T-helper 2 cell treated with Interferon-gamma antibody and Interleukin-4, amounts not matched to agents 5 μg/mL and 100 μg/mL, for 36 hours (primary cell): ENCODE measurements around the gene UBE2G2.

Experiments
- DNase-seq: peaks from one replicate; pipeline ENCODE4 v3.0.0; 2021; ENCODE audit warnings: low spot score
- H3K27ac Mint-ChIP-seq: one replicate; pipeline ENCODE4 v1.8.0; 2021; ENCODE audit warnings: mild to moderate bottlenecking, mixed read lengths
- H3K27me3 Mint-ChIP-seq: one replicate; pipeline ENCODE4 v1.8.0; 2021; ENCODE audit warnings: low read depth, mixed read lengths
- H3K36me3 Mint-ChIP-seq: one replicate; pipeline ENCODE4 v1.8.0; 2021; ENCODE audit warnings: low read depth, mixed read lengths
- H3K4me1 Mint-ChIP-seq: one replicate; pipeline ENCODE4 v1.8.0; 2021; ENCODE audit warnings: low read depth, mixed read lengths
- H3K4me3 Mint-ChIP-seq: one replicate; pipeline ENCODE4 v1.8.0; 2022; ENCODE audit warnings: mild to moderate bottlenecking, moderate library complexity, mixed read lengths
- H3K9me3 Mint-ChIP-seq: one replicate; pipeline ENCODE4 v1.8.0; 2021; ENCODE audit warnings: mixed read lengths

UBE2G2 gene

GRCh38 chr21:44829507-44830092 lies 28.0 kb upstream of the UBE2G2 start:
- no peak for DNase-seq
- Mint-ChIP-seq H3K27ac (no peak overlapping the region), H3K9me3 (peaks cover 27% of the 10 kb centered on the region), H3K4me3 (no peak overlapping the region), H3K27me3 (peaks cover 21% of the 10 kb centered on the region), H3K4me1 (peaks cover 8% of the 10 kb centered on the region), H3K36me3 (peaks cover 3% of the 10 kb centered on the region)

DNA sequence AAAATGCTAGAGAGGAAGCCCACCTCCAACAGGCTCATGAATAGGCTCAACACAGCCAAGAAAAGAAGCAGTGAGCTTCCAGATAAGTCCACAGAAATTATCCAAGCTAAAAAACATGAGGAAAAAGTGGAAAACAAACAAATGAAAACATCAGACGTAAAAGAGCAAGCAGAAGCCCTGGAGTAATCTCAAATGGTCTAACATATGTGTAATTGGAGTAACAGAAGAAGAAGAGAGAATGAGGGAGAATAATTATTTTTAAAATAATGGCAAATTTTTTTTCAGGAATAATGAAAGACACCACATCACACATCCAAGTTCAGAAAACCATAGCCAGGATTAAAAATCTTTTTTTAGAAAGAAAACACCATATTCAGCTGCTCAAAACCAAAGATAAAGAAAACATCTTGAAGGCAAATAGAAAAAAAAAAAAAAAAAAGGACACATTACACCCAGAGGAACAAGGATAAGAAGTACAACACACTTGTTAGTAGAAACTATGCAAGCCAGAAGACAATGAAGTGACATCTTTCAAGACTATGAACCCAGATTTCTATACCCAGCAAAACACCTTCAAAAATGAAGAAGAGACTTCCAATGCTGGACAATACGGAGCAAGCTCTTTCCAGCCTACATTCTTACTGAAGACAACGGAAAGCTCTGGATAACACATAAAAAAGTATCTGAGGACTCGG lies 26.9 kb upstream of the UBE2G2 start:
- peaks cover 31% of the 10 kb centered on the region for H3K9me3 Mint-ChIP-seq
- H3K4me1 Mint-ChIP-seq, result peaks cover 8% of the 10 kb centered on the region
- H3K27ac Mint-ChIP-seq, result no peak overlapping the region
- H3K4me3 Mint-ChIP-seq, result no peak overlapping the region
- peaks cover 4% of the 10 kb centered on the region for H3K36me3 Mint-ChIP-seq
- no peak for DNase-seq
- H3K27me3 Mint-ChIP-seq, result peaks cover 21% of the 10 kb centered on the region

GRCh38 chr21:44823179-44823660 lies 21.6 kb upstream of the UBE2G2 start:
- Mint-ChIP-seq H3K9me3 (peaks cover 50% of the 10 kb centered on the region), H3K36me3 (peaks cover 2% of the 10 kb centered on the region), H3K27ac (no peak overlapping the region), H3K27me3 (peaks cover 13% of the 10 kb centered on the region), H3K4me1 (no peaks in the 10 kb centered on the region), H3K4me3 (no peak overlapping the region)
- DNase-seq, result no peak

DNA sequence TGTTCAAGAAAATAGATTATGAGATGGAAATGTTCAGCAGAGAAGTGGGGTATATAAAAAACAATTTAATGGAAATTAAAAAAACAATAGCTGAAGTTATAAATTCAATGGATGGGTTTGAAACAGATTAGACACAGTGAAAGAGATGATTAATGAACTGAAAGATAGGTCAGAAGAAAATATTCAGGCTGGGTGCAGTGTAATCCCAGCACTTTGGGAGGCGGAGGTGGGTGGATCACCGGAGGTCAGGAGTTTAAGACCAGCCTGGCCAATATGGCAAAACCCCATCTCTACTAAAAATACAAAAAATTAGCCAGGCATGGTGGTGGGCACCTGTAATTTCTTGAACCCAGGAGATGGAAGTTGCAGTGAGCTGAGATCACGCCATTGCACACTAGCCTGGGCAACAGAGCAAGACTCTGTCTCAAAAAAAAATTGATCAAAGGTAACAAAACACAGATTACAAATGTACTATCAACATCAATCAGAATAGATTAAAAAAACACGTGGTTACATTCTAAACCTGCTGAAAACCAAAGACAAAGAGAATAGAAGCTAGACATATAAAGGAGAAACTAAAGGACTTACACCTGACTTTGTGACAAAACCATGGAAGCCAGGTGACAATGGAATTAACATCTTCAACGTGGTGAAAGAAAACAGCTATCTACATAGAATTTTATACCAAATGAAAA lies 21.0 kb upstream of the UBE2G2 start:
- Mint-ChIP-seq H3K36me3 (peaks cover 2% of the 10 kb centered on the region), H3K4me1 (no peaks in the 10 kb centered on the region), H3K4me3 (no peak overlapping the region), H3K27me3 (peaks cover 9% of the 10 kb centered on the region), H3K27ac (no peak overlapping the region), H3K9me3 (peaks cover 44% of the 10 kb centered on the region)
- DNase-seq, result no peak

- Mint-ChIP-seq H3K27ac (no peak overlapping the region), H3K9me3 (peaks cover 32% of the 10 kb centered on the region), H3K36me3 (peaks cover 3% of the 10 kb centered on the region), H3K27me3 (no peaks in the 10 kb centered on the region), H3K4me1 (peaks cover 4% of the 10 kb centered on the region), H3K4me3 (no peak overlapping the region)
- DNase-seq, result no peak
These were observed 19.2 kb upstream of the UBE2G2 start for GRCh38 chr21:44820851-44821250.

DNA sequence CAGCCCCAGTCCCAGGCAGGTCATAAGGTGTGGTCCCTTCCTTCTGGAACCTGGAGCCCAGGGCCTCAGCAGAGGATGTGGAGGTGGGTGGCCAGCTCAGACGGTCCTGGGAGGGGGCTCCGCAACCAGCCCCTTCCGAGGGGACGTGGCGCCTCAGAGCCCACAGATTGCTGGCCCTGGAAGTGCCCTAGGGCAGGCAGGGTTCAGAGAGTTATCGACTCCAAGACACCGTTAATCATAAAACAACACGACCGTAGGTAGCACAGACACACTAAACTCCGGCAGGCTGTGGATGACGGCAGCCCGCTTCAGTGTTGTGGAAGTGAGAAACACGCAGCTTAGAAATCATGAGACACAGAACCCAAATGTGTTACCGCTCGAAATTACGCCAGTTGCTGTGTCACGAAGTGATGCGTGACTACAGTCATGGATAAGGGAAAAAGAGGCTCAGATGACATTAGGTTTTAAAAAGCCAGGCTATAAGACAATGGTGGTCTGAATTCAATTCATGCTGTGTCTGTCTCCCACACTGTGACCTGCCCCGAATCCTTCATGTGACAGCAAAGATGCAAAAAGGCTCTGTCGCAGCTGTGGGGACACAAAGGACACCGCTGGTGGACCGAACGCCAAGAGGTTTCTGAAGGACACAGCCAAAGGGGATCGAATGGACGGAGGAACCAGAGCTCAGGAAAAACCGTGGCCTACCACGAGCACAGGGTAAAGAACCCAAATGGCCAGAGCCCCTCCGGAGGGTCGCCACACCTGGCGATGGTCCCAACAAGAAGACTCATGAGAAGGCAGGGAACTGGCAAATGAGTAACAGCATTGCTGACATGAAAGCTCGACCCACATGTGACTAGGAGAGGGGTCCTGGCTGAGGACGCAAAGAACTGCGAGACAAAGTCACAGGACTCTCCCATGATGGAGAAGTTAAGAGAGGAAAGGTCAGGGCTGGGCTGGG lies 17.9 kb upstream of the UBE2G2 start:
- no peak for DNase-seq
- Mint-ChIP-seq H3K4me3 (peak overlapping the region; percentile 49), H3K27me3 (no peaks in the 10 kb centered on the region), H3K36me3 (peaks cover 4% of the 10 kb centered on the region), H3K27ac (peak overlapping the region; percentile 67), H3K4me1 (peaks cover 5% of the 10 kb centered on the region), H3K9me3 (peaks cover 32% of the 10 kb centered on the region)

GRCh38 chr21:44818640-44819011 lies 17.0 kb upstream of the UBE2G2 start:
- DNase-seq, result no peak
- peaks cover 5% of the 10 kb centered on the region for H3K4me1 Mint-ChIP-seq
- H3K9me3 Mint-ChIP-seq, result peaks cover 29% of the 10 kb centered on the region
- no peaks in the 10 kb centered on the region for H3K27me3 Mint-ChIP-seq
- H3K4me3 Mint-ChIP-seq, result peak overlapping the region; percentile 49
- peak overlapping the region; percentile 67 for H3K27ac Mint-ChIP-seq
- peaks cover 2% of the 10 kb centered on the region for H3K36me3 Mint-ChIP-seq

DNA sequence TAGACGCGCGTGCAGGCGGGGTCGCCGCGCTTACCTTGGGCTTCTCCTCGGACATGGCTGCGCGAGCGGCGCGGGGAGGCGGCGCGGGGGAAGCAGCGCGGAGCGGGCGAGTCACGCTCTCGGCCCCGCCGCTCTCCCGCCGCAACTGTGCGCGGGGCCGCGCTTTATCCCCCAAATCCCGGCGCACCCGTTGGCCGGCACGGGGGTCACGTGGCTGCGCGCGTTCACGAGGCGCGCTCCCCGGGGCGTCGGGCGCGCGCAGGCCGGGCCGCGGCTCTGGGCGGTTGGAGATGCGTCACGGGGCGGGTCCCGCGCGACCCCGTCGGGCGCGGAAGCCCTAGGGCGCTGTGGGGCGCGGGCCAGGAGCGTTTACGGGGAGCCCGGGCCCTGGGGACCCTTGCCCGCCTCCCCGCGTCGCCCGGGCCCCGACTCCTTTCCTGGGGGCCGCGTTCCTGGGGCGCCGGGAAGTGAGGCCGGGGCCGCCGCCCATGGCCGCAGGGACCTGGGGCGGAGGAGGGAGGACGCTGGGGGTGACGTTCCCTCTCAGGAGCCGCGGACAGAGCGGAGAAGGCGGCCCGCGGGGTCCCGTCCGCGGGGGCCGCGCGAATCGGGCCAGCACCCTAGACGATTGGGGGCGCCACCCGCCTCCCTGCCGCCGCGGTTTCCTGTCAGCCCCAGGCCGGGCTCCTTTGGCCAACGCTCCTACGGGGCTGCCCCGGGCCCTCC lies 16.5 kb upstream of the UBE2G2 start, which contains the start of gene SUMO3:
Gene SUMO3 (minus strand): TSS at position 149 of the 726 bp plus-strand sequence. CDS start 94 bp downstream, at position 55.
- H3K4me1 Mint-ChIP-seq, result peaks cover 5% of the 10 kb centered on the region
- peaks cover 2% of the 10 kb centered on the region for H3K36me3 Mint-ChIP-seq
- H3K4me3 Mint-ChIP-seq, result peak within 1 kb of the TSS; percentile 75
- no peaks in the 10 kb centered on the region for H3K27me3 Mint-ChIP-seq
- H3K9me3 Mint-ChIP-seq, result peaks cover 24% of the 10 kb centered on the region
- peak within 1 kb of the TSS; percentile 67 for H3K27ac Mint-ChIP-seq
- peak; percentile 89 for DNase-seq

GRCh38 chr21:44817506-44817880 lies 15.9 kb upstream of the UBE2G2 start:
- peaks cover 4% of the 10 kb centered on the region for H3K36me3 Mint-ChIP-seq
- peak; percentile 88 for DNase-seq
- H3K27ac Mint-ChIP-seq, result no peak overlapping the region
- peaks cover 18% of the 10 kb centered on the region for H3K9me3 Mint-ChIP-seq
- no peaks in the 10 kb centered on the region for H3K27me3 Mint-ChIP-seq
- H3K4me3 Mint-ChIP-seq, result peak overlapping the region; percentile 75
- peaks cover 9% of the 10 kb centered on the region for H3K4me1 Mint-ChIP-seq

DNA sequence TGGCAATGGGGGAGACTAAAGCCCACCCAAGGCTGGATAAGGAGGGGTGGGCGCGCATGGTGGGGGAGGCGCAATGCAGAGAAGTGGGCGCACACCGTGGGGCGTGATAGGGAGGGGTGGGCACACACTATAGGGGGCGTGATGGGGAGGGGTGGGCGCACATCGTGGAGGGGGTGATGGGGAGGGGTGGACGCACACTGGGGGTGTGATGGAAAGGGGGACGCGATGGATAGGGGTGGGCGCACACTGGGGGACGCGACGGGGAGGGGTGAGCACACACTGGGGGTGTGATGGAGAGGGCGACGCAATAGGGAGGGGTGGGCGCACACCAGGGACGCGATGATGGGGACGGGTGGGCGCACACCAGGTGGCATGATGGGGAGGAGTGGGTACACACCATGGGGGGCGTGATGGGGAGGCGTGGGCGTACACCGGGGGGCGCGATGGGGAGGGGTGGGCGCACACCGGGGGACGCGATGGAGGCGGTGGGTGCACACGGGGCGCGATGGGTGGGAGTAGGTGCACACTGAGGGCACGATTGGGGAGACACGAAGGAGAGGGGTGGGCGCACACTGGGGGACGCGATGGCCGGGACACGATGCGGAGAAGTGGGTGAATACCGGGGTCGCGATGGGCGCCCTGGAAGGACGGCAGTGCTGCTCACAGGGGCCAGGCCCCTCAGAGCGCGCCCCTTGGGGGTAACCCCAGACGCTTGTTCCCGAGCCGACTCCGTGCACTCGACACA lies 15.3 kb upstream of the UBE2G2 start:
- Mint-ChIP-seq H3K27me3 (no peaks in the 10 kb centered on the region), H3K9me3 (peaks cover 12% of the 10 kb centered on the region), H3K4me1 (peaks cover 9% of the 10 kb centered on the region), H3K36me3 (peaks cover 4% of the 10 kb centered on the region), H3K4me3 (peak overlapping the region; percentile 82), H3K27ac (peak overlapping the region; percentile 80)
- DNase-seq, result no peak

- DNase-seq, result no peak
- H3K27me3 Mint-ChIP-seq, result no peaks in the 10 kb centered on the region
- peak overlapping the region; percentile 80 for H3K27ac Mint-ChIP-seq
- H3K4me1 Mint-ChIP-seq, result peaks cover 9% of the 10 kb centered on the region
- peaks cover 10% of the 10 kb centered on the region for H3K9me3 Mint-ChIP-seq
- peak overlapping the region; percentile 82 for H3K4me3 Mint-ChIP-seq
- H3K36me3 Mint-ChIP-seq, result peaks cover 5% of the 10 kb centered on the region
These were observed 14.4 kb upstream of the UBE2G2 start for GRCh38 chr21:44815852-44816628.

- Mint-ChIP-seq H3K27ac (no peak overlapping the region), H3K36me3 (peaks cover 9% of the 10 kb centered on the region), H3K4me1 (peaks cover 11% of the 10 kb centered on the region), H3K9me3 (peaks cover 7% of the 10 kb centered on the region), H3K4me3 (peak overlapping the region; percentile 5), H3K27me3 (no peaks in the 10 kb centered on the region)
- DNase-seq, result no peak
These were observed 13.6 kb upstream of the UBE2G2 start for GRCh38 chr21:44815225-44815624.
